ENCODE data around the gene BTBD6.

BTBD6 gene

GRCh38 chr14:105248368-105249181 is at the start of gene BTBD6:
BTBD6 (plus strand) TSS chr14:105248533; CDS start chr14:105248712, 179 bp downstream.
- no peak for DNase-seq

GRCh38 chr14:105198588-105198987 is 49.7 kb upstream of the BTBD6 start:
- DNase-seq: no peak

- DNase-seq: no peak
Measured at GRCh38 chr14:105199093-105199492, 49.2 kb upstream of the BTBD6 start.

GRCh38 chr14:105200074-105200473 is 48.3 kb upstream of the BTBD6 start:
- DNase-seq: no peak

DNA sequence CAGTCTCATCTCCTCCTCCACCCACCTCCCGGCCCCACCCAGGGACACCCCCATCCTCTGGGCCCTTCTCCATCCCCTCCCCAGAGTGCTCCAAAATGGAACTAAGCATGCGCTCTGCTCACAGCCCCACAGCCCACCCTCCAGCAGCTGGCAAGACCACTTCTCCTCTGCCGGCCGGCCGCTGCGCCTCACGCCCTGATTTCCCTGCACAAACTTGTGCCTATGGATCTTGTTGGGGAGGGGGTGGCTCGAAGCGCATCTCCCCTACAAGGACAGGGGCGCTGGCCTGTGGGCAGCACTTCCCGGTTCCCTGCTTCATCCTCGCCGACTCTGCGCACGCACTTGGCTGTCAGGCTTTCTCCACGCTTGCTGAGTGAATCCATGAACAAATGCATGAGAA is 47.7 kb upstream of the BTBD6 start:
- no peak for DNase-seq

- peak; percentile 87 for DNase-seq
Measured at GRCh38 chr14:105201156-105201924, 47.0 kb upstream of the BTBD6 start.

GRCh38 chr14:105201925-105202513 is 46.3 kb upstream of the BTBD6 start:
- DNase-seq: peak; percentile 87

DNA sequence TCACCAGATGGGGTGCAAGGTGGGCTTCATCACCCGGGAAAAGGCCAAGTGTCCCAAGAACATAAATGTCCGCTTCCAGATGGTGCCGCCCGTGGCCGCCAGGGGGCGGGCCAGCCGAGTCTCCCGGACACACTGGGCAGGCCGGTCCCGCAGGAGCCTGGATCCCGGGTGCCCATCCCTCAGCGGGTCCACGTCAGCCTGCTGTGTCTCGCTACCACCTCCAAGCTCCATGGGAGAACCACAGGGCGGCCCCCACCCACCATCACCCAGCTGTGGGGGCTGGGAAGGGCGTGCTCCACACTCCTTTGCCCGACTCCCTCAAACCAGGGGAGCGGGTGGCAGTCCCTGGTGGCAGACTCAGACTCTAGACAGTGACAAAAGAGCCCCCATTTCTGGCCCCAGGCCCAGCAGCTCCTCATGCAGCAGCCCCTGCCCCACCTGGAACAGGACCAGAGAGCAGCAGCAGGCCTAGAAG is 45.2 kb upstream of the BTBD6 start:
- DNase-seq: peak; percentile 69

DNA sequence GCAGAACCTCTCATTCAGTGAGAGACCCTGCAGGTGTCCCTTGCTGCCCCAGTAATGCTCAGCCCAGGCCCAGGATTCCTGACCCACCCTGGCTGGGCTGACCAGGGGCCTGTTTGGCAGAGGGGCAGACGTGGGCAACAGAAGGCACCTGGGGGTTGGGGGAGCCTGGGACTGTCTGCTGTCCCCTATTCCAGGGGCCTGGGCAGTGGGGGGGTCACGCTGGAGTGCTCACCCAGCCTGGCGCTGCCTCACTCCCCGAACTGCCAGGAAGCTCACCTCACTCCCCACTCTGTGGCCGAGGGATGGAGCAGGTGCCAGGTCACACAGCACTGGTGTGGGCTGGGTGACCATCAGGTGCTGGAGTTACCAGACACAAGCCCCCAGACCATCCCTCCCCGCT is 44.6 kb upstream of the BTBD6 start:
- DNase-seq: no peak

GRCh38 chr14:105204206-105204930 is 44.0 kb upstream of the BTBD6 start:
- DNase-seq: no peak

DNA sequence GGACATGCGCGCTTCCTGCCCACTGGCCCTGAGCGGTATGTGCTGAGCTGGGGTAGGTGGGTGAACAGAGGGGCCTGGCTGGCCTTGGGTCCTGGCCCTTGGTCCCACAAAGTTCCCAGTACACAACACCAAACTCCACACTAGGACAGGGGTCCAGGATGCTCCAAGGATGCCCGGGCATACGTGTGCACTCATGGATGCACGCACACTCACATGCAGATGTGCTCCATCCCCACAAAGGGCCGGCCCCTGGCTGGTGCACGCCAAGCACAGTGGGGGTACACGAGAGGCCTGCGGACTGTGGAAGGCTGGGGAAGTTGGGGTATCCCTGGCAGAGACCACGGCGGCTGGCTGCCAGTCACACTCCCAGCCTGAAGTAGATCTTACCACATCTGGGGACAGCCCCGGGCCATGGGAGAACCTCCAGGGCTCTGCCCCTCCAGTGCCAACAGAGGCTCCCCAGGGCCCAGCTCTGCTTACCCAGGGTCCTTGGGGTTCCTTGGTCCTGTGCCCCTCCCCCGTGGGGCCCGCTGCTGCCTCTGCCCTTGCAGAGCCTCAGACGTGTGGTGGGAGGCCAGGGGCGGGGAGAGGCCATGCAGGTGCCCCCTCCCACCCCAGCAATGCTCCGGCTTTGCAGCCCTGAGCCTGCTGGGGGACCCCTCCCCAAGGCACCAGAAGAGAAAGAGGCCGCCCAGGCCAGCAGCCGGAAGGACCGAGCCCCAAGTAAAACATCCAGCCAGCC is 43.2 kb upstream of the BTBD6 start:
- DNase-seq: no peak

DNA sequence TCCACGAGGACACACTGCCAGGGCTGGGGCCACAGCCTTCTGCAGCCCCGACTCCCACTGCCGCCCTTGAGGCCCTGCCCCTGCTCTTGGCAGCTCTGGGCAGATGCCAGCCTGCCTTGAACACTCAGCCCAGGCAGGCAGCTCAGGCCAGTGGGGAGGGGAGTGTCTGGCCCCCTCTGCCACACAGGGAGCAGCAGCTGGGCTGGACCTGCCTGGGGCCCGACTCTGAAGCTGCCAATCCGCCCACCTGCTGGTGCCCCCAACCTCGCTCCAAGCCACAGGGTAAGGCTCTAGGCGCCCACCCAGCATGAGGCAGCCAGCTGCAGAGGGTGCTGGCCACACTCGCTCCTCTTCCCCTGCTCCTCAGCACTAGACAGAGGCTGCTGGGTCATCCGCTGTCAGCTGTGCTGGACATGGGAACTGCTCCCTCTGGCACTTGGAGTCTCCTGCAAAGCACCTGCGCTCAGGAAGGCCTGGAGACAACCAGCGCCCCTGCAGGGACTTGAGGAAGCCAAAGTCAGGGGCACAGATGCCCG is 42.6 kb upstream of the BTBD6 start:
- DNase-seq: no peak

DNA sequence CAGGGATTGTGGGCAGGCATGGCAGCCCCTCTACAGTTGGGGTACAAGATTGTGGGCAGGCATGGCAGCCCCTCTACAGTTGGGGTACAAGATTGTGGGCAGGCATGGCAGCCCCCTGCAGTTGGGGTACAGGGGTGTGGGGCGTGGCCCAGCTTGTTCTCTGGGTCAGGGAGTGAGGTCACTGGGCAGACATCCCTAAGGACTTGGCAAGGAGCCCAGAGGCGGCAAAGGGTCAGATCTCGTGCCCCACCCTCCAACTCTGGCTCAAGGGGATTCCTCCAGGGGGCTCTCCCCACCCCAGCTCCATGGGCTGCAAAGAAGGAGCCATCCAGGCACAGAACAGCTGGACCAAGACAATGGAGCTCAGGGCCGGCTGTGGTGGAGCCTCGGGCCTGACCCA is 41.5 kb upstream of the BTBD6 start:
- DNase-seq: no peak

GRCh38 chr14:105207460-105207901 is 40.9 kb upstream of the BTBD6 start:
- no peak for DNase-seq

DNA sequence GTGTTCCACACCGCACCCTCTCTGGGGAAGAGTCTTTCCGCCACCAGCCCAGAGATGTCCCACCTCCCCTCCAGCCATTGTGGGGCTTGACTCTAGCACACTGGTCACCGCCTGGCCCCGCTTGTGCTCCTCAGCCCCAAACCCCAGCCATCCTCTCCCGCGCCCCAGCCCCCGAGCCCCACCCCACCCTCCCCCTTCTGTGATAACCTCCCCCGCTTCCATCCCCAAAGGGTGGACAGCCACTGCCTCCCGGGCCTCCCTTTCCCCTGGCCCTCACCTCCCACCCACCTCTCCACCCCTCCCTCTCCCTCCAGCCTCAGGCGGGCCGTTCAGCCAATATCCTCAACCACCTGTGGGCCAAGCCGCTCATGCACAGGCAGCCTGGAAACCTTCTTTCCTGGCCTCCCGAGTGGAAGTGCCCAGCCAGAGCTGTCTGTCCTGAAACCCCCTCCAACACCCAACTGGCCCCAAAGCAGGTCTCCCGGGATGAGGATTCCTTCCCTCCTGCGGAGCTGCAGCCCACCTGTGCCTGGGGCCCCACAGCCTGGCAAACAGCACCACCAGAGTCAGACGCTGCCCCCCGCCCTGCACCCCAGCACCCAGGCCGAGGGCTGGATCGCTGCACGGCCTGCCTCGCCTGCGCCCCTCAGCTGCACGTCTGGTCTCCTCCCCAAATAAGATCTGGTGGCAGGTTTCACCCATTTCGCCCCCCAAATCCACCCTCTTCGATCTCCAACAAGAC is 40.2 kb upstream of the BTBD6 start:
- DNase-seq: no peak

DNA sequence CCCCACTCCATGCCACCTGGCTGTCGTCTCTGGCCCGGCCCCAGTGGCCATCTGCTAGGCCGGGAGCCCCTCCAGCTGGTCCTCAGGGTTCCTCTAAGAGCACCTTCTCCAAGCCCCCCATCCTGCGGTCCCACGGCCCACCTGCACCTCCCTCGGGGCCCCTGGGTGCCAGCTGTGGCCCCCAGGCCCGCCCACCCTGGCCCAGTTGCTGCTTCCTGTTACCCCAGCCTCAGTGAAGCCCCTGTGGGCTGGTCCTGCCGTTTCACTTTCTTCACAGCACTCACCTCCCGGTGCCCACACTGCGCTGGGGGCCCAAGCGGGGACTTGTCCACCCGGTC is 39.6 kb upstream of the BTBD6 start:
- DNase-seq: no peak

DNA sequence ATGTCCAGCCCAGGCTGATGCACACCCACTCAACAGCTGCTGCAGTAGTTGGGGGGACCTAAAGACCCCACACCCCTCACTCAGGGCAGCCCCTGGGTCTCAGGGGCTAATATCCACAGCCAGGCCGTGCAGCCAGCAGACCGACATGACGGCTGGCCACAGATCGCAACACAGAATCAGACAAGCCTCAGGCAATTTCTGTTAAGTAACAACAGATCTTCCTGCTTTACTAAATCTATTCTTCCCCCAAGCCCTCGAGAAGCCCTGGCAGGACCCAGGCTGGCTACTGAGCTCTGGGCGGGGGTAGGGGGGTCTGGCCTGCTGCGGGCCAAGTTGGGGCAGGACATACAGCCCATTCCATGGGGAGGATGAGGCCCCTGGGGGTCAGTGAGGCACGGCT is 39.2 kb upstream of the BTBD6 start:
- DNase-seq: no peak

DNA sequence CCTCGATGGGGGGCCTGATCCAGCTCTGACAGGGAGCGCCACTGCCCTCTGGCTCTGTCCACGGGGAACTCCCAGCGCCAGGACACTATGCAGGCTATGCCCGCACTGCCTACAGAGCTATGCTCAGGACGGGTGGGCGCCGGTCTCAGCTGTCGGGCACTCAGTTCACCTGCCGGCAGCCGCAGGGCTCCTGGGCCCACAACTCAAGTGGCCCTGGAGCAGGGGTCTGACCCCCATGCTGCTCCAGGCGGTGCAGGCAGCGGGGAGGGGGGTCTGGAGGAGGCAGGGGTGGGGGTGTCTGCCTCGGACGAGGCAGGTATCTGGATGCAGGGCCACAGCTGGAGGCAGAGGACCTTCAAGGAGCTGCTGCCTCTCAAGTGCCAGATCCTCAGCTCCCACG is 38.7 kb upstream of the BTBD6 start:
- DNase-seq: no peak

- DNase-seq: no peak
Measured at GRCh38 chr14:105210266-105211025, 37.9 kb upstream of the BTBD6 start.

- DNase-seq: no peak
Measured at GRCh38 chr14:105211086-105211757, 37.1 kb upstream of the BTBD6 start.

Data from KG1 (cell line).